CD4-positive, alpha-beta memory T cell (primary cell): ENCODE measurements around the gene WIPF3. TPM values are rescaled to one million over a fixed set of nuclear protein-coding genes. Genes with fewer than 3 reads are reported as not detected.

Experiments used
- CTCF ChIA-PET: fragments of 350-600 bp; sonication (Branson Sonifier 250); formaldehyde crosslinking; loops from one replicate; lab custom pipeline; 2021; ENCODE audit warnings: inconsistent platforms; ENCODE audit not compliant: partially characterized antibody; lab: Charles Lee
- POLR2A ChIA-PET: fragments of 350-600 bp; sonication (Branson Sonifier 250); formaldehyde crosslinking; loops from one replicate; lab custom pipeline; 2021; ENCODE audit not compliant: partially characterized antibody; lab: Charles Lee
- DNase-seq, 5 donors: peaks; one replicate each; pipeline versions ENCODE4 v3.0.0 to v3.0.0-alpha.2; 2020 to 2022; ENCODE audit warnings: mixed read lengths in 1 of 5
- H3K27ac ChIP-seq: one replicate; pipeline ENCODE4 v1.7.0; 2013; ENCODE audit warnings: low read depth, low read length
- H3K27me3 ChIP-seq: 2 replicates; pipeline ENCODE4 v1.7.0; 2013; ENCODE audit warnings: mild to moderate bottlenecking, low read length, moderate library complexity; ENCODE audit not compliant: insufficient read depth
- H3K36me3 ChIP-seq: 2 replicates; pipeline ENCODE4 v1.7.0; 2013; ENCODE audit warnings: mild to moderate bottlenecking, low read length, moderate library complexity; ENCODE audit not compliant: insufficient read depth
- H3K4me1 ChIP-seq: 2 replicates; pipeline ENCODE4 v1.7.0; 2013; ENCODE audit warnings: mild to moderate bottlenecking, low read length, moderate library complexity; ENCODE audit not compliant: insufficient read depth
- H3K4me3 ChIP-seq, 2 donors: one replicate each; pipeline ENCODE4 v1.7.0; 2013; ENCODE audit warnings: low read length in 2 of 2, mild to moderate bottlenecking in 1 of 2
- H3K9me3 ChIP-seq, 2 donors: one replicate each; pipeline ENCODE4 v1.7.0; 2013; ENCODE audit warnings: low read length in 2 of 2, control low read depth in 1 of 2; ENCODE audit not compliant: control insufficient read depth in 1 of 2
- H3K27ac Mint-ChIP-seq, 7 donors: one replicate each; pipeline ENCODE4 v1.8.0; 2020 to 2021; ENCODE audit warnings: mixed read lengths in 7 of 7, mild to moderate bottlenecking in 6 of 7, inconsistent platforms in 3 of 7, moderate library complexity in 3 of 7
- H3K27me3 Mint-ChIP-seq, 2 donors: one replicate each; pipeline ENCODE4 v1.8.0; 2020 to 2021; ENCODE audit warnings: mixed read lengths in 2 of 2
- H3K36me3 Mint-ChIP-seq, 2 donors: one replicate each; pipeline ENCODE4 v1.8.0; 2020 to 2021; ENCODE audit warnings: mixed read lengths in 2 of 2, inconsistent platforms in 1 of 2, mild to moderate bottlenecking in 1 of 2
- H3K4me1 Mint-ChIP-seq, 4 donors: one replicate each; pipeline ENCODE4 v1.8.0; 2020 to 2021; ENCODE audit warnings: mixed read lengths in 4 of 4, mild to moderate bottlenecking in 1 of 4
- H3K4me3 Mint-ChIP-seq, 8 donors: one replicate each; pipeline ENCODE4 v1.8.0; 2020 to 2021; ENCODE audit warnings: mixed read lengths in 8 of 8, mild to moderate bottlenecking in 7 of 8, moderate library complexity in 6 of 8, inconsistent platforms in 3 of 8
- H3K9me3 Mint-ChIP-seq, 8 donors: one replicate each; pipeline ENCODE4 v1.8.0; 2020 to 2021; ENCODE audit warnings: mixed read lengths in 8 of 8, mild to moderate bottlenecking in 5 of 8, inconsistent platforms in 3 of 8, moderate library complexity in 1 of 8
- intact Hi-C: fragments of 100-400 bp; cut with micrococcal nuclease; formaldehyde crosslinking; loops from one replicate; pipeline ENCODE4 v1.15.1; 2023
- polyA plus RNA-seq, 2 donors: library from polyadenylated mRNA; unstranded; fragments of 300-500 nt; fragmentation: Illumina TruSeq; gene quantifications; one replicate each; pipeline ENCODE4 v1.2.3, GENCODE V29; 2021
- total RNA-seq, 2 experiments: library from RNA; stranded (reverse); gene quantifications; one replicate each; pipeline ENCODE4 v1.2.3, GENCODE V29; 2021

The WIPF3 gene
- total and polyA plus RNA-seq, 4 experiments from 2014 or later, result not detected

- CTCF ChIA-PET, result interaction anchor here (1.4 kb wide), 1 partner anchor 70 kb away, joined by 3 read pairs; no protein-coding TSS in a partner anchor
- Mint-ChIP-seq H3K27me3 (peaks cover 5 to 9% of the 10 kb centered on the region in 2 donors), H3K4me3 (no peak overlapping the region), H3K36me3 (no peaks in the 10 kb centered on the region), H3K27ac (no peak overlapping the region), H3K4me1 (no peaks in the 10 kb centered on the region), H3K9me3 (no peaks in the 10 kb centered on the region)
- no peak for DNase-seq
- Histone ChIP-seq H3K4me1 (no peaks in the 10 kb centered on the region), H3K27ac (no peak overlapping the region), H3K27me3 (no peaks in the 10 kb centered on the region), H3K9me3 (no peaks in the 10 kb centered on the region), H3K4me3 (no peak overlapping the region), H3K36me3 (no peaks in the 10 kb centered on the region)
- POLR2A ChIA-PET, result no interaction called here
- intact Hi-C loops, result no loop called here
These were observed 45.2 kb downstream of the WIPF3 start for GRCh38 chr7:29851487-29851886.

DNA sequence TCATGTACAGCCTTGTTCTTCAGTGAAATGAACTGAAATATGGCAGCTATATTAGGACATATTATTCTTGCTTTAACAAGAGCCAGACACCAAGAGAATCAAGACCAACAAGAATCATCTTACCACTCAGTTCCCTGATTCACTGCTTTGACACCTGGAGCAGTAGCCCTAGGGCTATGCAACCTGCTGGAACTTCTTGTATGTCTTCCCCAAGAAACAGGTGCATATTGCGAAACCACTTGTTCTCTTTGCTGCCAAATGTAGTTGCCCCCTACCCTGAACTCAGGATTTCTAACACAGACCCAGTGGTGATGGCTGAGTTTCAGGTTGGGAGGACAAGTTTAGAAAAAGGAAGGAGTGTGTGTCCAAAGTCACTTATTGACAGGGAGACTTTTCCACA is 46.1 kb downstream of the WIPF3 start:
- Mint-ChIP-seq H3K27me3 (peaks cover 4 to 6% of the 10 kb centered on the region in 2 donors), H3K36me3 (no peaks in the 10 kb centered on the region), H3K9me3 (no peaks in the 10 kb centered on the region), H3K4me1 (no peaks in the 10 kb centered on the region), H3K4me3 (no peak overlapping the region), H3K27ac (no peak overlapping the region)
- no peak overlapping the region for H3K4me3 ChIP-seq
- no peaks in the 10 kb centered on the region for H3K9me3 ChIP-seq
- intact Hi-C loops, result no loop called here
- POLR2A ChIA-PET, result no interaction called here
- no peak for DNase-seq
- no peaks in the 10 kb centered on the region for H3K36me3 ChIP-seq
- H3K4me1 ChIP-seq, result no peaks in the 10 kb centered on the region
- H3K27ac ChIP-seq, result no peak overlapping the region
- no peaks in the 10 kb centered on the region for H3K27me3 ChIP-seq
- CTCF ChIA-PET, result interaction anchor here (1.4 kb wide), 1 partner anchor 69 kb away, joined by 3 read pairs; no protein-coding TSS in a partner anchor

- Mint-ChIP-seq H3K9me3 (no peaks in the 10 kb centered on the region), H3K36me3 (no peaks in the 10 kb centered on the region), H3K27me3 (peaks cover 2 to 6% of the 10 kb centered on the region in 2 donors), H3K4me3 (no peak overlapping the region), H3K4me1 (no peaks in the 10 kb centered on the region), H3K27ac (no peak overlapping the region)
- no peak overlapping the region for H3K4me3 ChIP-seq
- ChIA-PET CTCF (no interaction called here), POLR2A (no interaction called here)
- intact Hi-C loops, result no loop called here
- no peaks in the 10 kb centered on the region for H3K27me3 ChIP-seq
- H3K36me3 ChIP-seq, result no peaks in the 10 kb centered on the region
- no peaks in the 10 kb centered on the region for H3K9me3 ChIP-seq
- no peak overlapping the region for H3K27ac ChIP-seq
- DNase-seq, result no peak
- H3K4me1 ChIP-seq, result no peaks in the 10 kb centered on the region
These were observed 46.8 kb downstream of the WIPF3 start for GRCh38 chr7:29853072-29853471.

DNA sequence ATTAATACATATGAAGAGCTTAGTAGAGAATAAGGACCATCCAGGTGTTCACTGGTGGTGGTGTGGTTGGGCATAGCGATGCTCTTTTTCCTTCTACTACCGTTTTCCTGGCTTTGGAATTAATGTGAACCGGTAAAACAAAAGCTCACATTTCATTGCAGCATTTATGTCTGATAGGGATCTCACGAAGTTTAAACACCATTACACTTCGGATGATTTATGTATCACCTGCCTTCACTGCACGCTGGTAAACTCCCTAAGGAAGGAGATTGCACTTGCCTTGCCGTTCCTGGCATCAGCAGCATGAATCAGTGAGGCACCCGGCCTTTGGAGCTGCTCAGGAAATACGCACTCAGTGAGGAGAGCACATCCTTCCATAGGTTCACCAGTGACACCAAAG is 47.5 kb downstream of the WIPF3 start:
- Mint-ChIP-seq H3K4me3 (no peak overlapping the region), H3K27ac (no peak overlapping the region), H3K27me3 (peaks cover 4 to 6% of the 10 kb centered on the region in 2 donors), H3K4me1 (no peaks in the 10 kb centered on the region), H3K9me3 (no peaks in the 10 kb centered on the region), H3K36me3 (no peaks in the 10 kb centered on the region)
- no peaks in the 10 kb centered on the region for H3K36me3 ChIP-seq
- no peaks in the 10 kb centered on the region for H3K4me1 ChIP-seq
- ChIA-PET CTCF (no interaction called here), POLR2A (no interaction called here)
- H3K4me3 ChIP-seq, result no peak overlapping the region
- no peak overlapping the region for H3K27ac ChIP-seq
- DNase-seq, result no peak
- no peaks in the 10 kb centered on the region for H3K9me3 ChIP-seq
- H3K27me3 ChIP-seq, result no peaks in the 10 kb centered on the region
- intact Hi-C loops, result no loop called here

GRCh38 chr7:29854257-29854938 is 48.1 kb downstream of the WIPF3 start:
- intact Hi-C loops, result no loop called here
- H3K4me3 ChIP-seq, result no peak overlapping the region
- Mint-ChIP-seq H3K27me3 (peaks cover 7% of the 10 kb centered on the region in 2 donors), H3K36me3 (no peaks in the 10 kb centered on the region), H3K9me3 (peaks cover 0 to 2% (median 0%) of the 10 kb centered on the region in 8 donors), H3K27ac (no peak overlapping the region), H3K4me1 (no peaks in the 10 kb centered on the region), H3K4me3 (no peak overlapping the region)
- no peaks in the 10 kb centered on the region for H3K27me3 ChIP-seq
- CTCF ChIA-PET, result no interaction called here
- H3K36me3 ChIP-seq, result no peaks in the 10 kb centered on the region
- POLR2A ChIA-PET, result no interaction called here
- no peaks in the 10 kb centered on the region for H3K9me3 ChIP-seq
- no peak for DNase-seq
- no peak overlapping the region for H3K27ac ChIP-seq
- no peaks in the 10 kb centered on the region for H3K4me1 ChIP-seq

DNA sequence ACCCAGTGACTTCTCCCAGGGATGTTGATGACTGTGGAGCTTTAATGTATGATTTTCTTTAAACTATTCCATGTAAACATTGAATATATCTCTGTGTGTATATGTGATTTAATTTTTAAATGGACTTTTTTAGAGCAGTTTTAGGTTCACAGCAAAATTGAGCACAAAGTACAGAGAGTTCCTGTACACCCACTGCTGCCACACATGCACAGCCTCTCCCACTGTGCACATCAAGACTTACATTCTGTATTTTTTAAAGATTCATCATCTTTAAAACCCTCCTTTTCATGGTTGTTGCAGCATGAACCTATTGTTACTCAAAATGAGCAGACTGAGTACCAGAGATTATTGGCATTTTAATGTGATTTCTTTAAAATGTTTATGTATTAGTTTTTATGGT is 51.3 kb downstream of the WIPF3 start:
- Mint-ChIP-seq H3K27ac (no peak overlapping the region), H3K36me3 (no peaks in the 10 kb centered on the region), H3K9me3 (peaks cover 0 to 2% (median 0%) of the 10 kb centered on the region in 8 donors), H3K4me1 (no peaks in the 10 kb centered on the region), H3K27me3 (peaks cover 7% of the 10 kb centered on the region in 2 donors), H3K4me3 (no peak overlapping the region)
- intact Hi-C loops, result no loop called here
- no peaks in the 10 kb centered on the region for H3K36me3 ChIP-seq
- POLR2A ChIA-PET, result no interaction called here
- H3K4me3 ChIP-seq, result no peak overlapping the region
- H3K9me3 ChIP-seq, result no peaks in the 10 kb centered on the region
- CTCF ChIA-PET, result no interaction called here
- no peaks in the 10 kb centered on the region for H3K27me3 ChIP-seq
- no peaks in the 10 kb centered on the region for H3K4me1 ChIP-seq
- H3K27ac ChIP-seq, result no peak overlapping the region
- no peak for DNase-seq

- no peak overlapping the region for H3K4me3 ChIP-seq
- intact Hi-C loops, result no loop called here
- no peaks in the 10 kb centered on the region for H3K9me3 ChIP-seq
- H3K27ac ChIP-seq, result no peak overlapping the region
- no peak for DNase-seq
- no peaks in the 10 kb centered on the region for H3K36me3 ChIP-seq
- H3K4me1 ChIP-seq, result no peaks in the 10 kb centered on the region
- Mint-ChIP-seq H3K4me3 (no peak overlapping the region), H3K27me3 (peaks cover 7 to 9% of the 10 kb centered on the region in 2 donors), H3K4me1 (no peaks in the 10 kb centered on the region), H3K9me3 (peaks cover 0 to 2% (median 0%) of the 10 kb centered on the region in 8 donors), H3K36me3 (no peaks in the 10 kb centered on the region), H3K27ac (no peak overlapping the region)
- no peaks in the 10 kb centered on the region for H3K27me3 ChIP-seq
- CTCF ChIA-PET, result no interaction called here
- POLR2A ChIA-PET, result no interaction called here
These were observed 52.1 kb downstream of the WIPF3 start for GRCh38 chr7:29858191-29858951.
